WERI-Rb-1 (cell line): ENCODE results near the gene ALAS1.
A peak's percentile ranks its signal among the peaks of the same experiment; 100 is the strongest.
"Not testable (repeated sequence)": the region's sequence is repeated elsewhere in the genome, so short reads cannot be mapped to it uniquely, and the experiment has no call there.

Source experiments
- DNase-seq: peaks from one replicate; pipeline ENCODE4 v3.0.0-alpha.2; 2020
- H3K27ac ChIP-seq: fragments of 250-450 bp; sonication (Bioruptor Pico); 2 replicates; pipeline ENCODE4 v1.5.1; 2020; ENCODE audit warnings: mild to moderate bottlenecking, moderate library complexity
- H3K27me3 ChIP-seq: fragments of 250-450 bp; sonication (Bioruptor Pico); 2 replicates; pipeline ENCODE4 v1.5.1; 2021; ENCODE audit warnings: mild to moderate bottlenecking, low read depth, moderate library complexity; ENCODE audit not compliant: insufficient read depth, severe bottlenecking
- H3K36me3 ChIP-seq: fragments of 250-450 bp; sonication (Bioruptor Pico); 2 replicates; pipeline ENCODE4 v1.5.1; 2020; ENCODE audit warnings: mild to moderate bottlenecking, moderate library complexity
- H3K4me3 ChIP-seq: 2 replicates; pipeline ENCODE4 v1.5.1; 2011; ENCODE audit warnings: low read depth, mild to moderate bottlenecking, control low read depth, low read length
- H3K9me3 ChIP-seq: fragments of 250-450 bp; sonication (Bioruptor Pico); 2 replicates; pipeline ENCODE4 v1.5.1; 2021; ENCODE audit warnings: mild to moderate bottlenecking, moderate library complexity; ENCODE audit not compliant: severe bottlenecking
- CTCF ChIP-seq: IDR thresholded peaks from 2 replicates; pipeline ENCODE4 v1.5.1; 2011; ENCODE audit warnings: low read depth, mild to moderate bottlenecking, control low read depth, inconsistent platforms, low read length

ALAS1 gene

GRCh38 chr3:52197842-52198625 is at the start of gene ALAS1:
ALAS1 (plus strand) TSS chr3:52198160; CDS start chr3:52199242, 1,082 bp downstream.
- peak within 1 kb of the TSS; percentile 82 for H3K27ac ChIP-seq

GRCh38 chr3:52149021-52149420 is 48.9 kb upstream of the ALAS1 start:
- H3K36me3 ChIP-seq: peaks cover 32% of the 10 kb centered on the region
- no peak for DNase-seq
- no peak overlapping the region for H3K4me3 ChIP-seq
- no peak overlapping the region for H3K27ac ChIP-seq
- TF ChIP-seq CTCF: no peak
- no peaks in the 10 kb centered on the region for H3K9me3 ChIP-seq
- H3K27me3 ChIP-seq: no peaks in the 10 kb centered on the region

More at GRCh38 chr3:52197842-52198625, at the start of gene ALAS1:
- TF ChIP-seq CTCF: 0 out of 2 replicates have a peak, but pooled peaks have one; percentile 4
- Histone ChIP-seq H3K4me3 (peak within 1 kb of the TSS; percentile 80), H3K36me3 (peaks cover 17% of the 10 kb centered on the region), H3K9me3 (no peaks in the 10 kb centered on the region), H3K27me3 (no peaks in the 10 kb centered on the region)
- peak; percentile 87 for DNase-seq

- Histone ChIP-seq H3K36me3 (peaks cover 33% of the 10 kb centered on the region), H3K27ac (no peak overlapping the region), H3K27me3 (no peaks in the 10 kb centered on the region), H3K9me3 (no peaks in the 10 kb centered on the region), H3K4me3 (no peak overlapping the region)
- TF ChIP-seq CTCF: no peak
- no peak for DNase-seq
These were observed 48.2 kb upstream of the ALAS1 start for GRCh38 chr3:52149726-52150125.

- no peak for TF ChIP-seq CTCF
- H3K27me3 ChIP-seq: no peaks in the 10 kb centered on the region
- H3K4me3 ChIP-seq: no peak overlapping the region
- no peak for DNase-seq
- no peak overlapping the region for H3K27ac ChIP-seq
- peaks cover 29% of the 10 kb centered on the region for H3K36me3 ChIP-seq
- H3K9me3 ChIP-seq: no peaks in the 10 kb centered on the region
These were observed 47.6 kb upstream of the ALAS1 start for GRCh38 chr3:52150357-52150756.

DNA sequence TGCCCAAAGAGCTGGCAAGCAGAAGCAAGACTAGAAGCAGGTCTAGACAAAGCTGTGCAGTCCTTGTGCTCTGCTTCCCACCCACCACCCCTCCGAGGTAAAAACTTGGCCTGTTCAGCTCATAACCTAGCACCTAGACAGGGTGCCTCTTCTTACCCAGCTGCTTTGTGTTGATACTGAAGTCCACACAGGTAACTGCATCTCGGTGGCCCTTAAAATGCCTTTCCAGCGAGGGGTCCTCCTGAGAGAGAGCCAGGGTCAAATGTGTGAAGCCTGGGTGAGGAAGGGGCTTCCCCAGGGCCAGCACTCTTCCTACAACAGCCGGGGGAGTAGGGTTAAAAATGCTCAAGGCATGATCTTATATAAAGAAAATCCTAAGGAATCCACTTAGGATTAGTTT is 47.1 kb upstream of the ALAS1 start:
- Histone ChIP-seq H3K36me3 (peaks cover 26% of the 10 kb centered on the region), H3K27me3 (no peaks in the 10 kb centered on the region), H3K9me3 (no peaks in the 10 kb centered on the region), H3K27ac (no peak overlapping the region; the same call in 1 of the 2 replicates), H3K4me3 (no peak overlapping the region)
- no peak for TF ChIP-seq CTCF
- no peak for DNase-seq

DNA sequence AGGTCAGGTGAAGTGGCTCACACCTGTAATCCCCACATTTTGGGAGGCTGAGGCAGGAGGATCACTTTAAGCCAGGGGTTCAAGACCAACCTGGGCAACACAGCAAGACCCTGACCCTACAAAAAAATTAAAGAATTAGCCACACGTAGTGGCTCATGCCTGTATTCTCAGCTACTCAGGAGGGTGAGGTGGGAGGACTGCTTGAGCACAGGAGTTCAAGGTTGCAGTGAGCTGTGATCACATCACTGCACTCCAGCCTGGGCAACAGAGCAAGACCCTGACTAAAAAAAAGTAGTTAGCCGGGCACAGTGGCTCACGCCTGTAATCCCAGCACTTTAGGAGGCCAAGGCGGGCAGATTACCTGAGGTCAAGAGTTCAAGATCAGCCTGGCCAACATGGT is 46.0 kb upstream of the ALAS1 start:
- H3K36me3 ChIP-seq: peaks cover 23% of the 10 kb centered on the region
- not testable (repeated sequence) for H3K27ac ChIP-seq, H3K4me3 ChIP-seq, DNase-seq, H3K27me3 ChIP-seq, H3K9me3 ChIP-seq
